ENCODE measurements around the gene ZC3HAV1.
"Not testable (repeated sequence)": the region's sequence is repeated elsewhere in the genome, so short reads cannot be mapped to it uniquely, and the experiment has no call there.

ZC3HAV1 gene

GRCh38 chr7:139084709-139085108 lies 24.8 kb downstream of the ZC3HAV1 start:
- no peak for DNase-seq (ENCODE audit: low read depth)

DNA sequence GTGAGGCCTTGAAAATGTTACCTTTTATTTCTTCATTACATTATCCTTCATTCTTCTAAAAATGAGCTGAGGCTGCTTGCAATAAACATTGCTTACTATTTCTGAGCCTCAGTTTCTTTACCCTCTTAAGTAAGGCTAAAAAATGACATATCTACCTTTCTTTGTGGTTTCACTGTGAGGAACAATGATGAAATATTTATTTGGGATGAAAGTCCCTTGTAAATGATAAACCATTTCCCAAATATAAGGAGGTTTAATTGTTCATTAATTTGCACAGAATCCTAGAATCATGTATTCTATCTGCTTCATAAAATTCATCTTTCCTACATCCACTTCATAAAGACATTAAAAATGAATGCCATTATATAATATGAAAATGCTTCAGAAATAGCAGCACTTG lies 27.9 kb downstream of the ZC3HAV1 start:
- no peak for DNase-seq (ENCODE audit: low read depth)

GRCh38 chr7:139080905-139081304 lies 28.6 kb downstream of the ZC3HAV1 start:
- DNase-seq (ENCODE audit: low read depth), result no peak

- DNase-seq (ENCODE audit: low read depth), result no peak
These were observed 29.7 kb downstream of the ZC3HAV1 start for GRCh38 chr7:139079861-139080260.

GRCh38 chr7:139078911-139079310 lies 30.6 kb downstream of the ZC3HAV1 start:
- no peak for DNase-seq (ENCODE audit: low read depth)

- DNase-seq (ENCODE audit: low read depth), result no peak
These were observed 31.1 kb downstream of the ZC3HAV1 start for GRCh38 chr7:139078399-139078798.

- not testable (repeated sequence) for DNase-seq (ENCODE audit: low read depth)
These were observed 31.8 kb downstream of the ZC3HAV1 start for GRCh38 chr7:139077706-139078105.

DNA sequence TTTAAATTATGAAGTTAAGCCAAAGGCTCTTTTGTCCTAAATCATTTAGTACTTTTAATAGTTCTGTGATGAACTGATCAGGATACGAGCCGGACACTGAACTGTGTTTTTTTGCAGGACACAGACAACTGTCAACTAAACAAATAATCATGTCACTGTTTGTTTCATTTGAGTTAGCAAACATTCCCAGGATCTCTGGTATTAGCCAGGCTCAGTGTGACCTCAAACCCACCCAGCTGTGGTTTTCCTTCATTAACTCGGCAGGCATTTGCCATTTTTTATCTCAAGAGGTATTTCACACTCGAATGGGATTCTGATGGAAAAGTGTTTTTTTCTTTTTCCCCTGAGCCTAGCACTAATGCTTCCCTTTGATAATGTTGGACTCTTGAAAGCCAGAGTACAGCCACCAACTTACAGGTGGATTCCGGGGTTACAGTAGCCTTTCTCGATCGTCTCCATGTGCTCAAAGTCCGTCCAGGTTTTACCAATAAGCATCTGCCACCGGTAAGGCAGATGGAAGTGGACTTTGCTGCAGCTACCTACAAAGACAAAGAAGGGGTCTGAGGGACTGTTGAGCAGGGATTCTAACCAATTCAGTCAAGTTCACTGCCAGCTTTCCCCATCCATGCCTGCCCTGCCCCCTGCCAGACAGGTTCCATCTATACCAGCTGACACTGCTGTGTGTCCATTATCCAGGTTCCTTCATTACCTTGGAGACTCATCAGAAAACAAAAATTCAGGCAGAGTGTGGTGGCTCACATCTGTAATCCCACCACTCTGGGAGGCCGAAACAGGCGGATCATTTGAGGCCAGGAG lies 33.4 kb downstream of the ZC3HAV1 start:
- no peak for DNase-seq (ENCODE audit: low read depth)

DNA sequence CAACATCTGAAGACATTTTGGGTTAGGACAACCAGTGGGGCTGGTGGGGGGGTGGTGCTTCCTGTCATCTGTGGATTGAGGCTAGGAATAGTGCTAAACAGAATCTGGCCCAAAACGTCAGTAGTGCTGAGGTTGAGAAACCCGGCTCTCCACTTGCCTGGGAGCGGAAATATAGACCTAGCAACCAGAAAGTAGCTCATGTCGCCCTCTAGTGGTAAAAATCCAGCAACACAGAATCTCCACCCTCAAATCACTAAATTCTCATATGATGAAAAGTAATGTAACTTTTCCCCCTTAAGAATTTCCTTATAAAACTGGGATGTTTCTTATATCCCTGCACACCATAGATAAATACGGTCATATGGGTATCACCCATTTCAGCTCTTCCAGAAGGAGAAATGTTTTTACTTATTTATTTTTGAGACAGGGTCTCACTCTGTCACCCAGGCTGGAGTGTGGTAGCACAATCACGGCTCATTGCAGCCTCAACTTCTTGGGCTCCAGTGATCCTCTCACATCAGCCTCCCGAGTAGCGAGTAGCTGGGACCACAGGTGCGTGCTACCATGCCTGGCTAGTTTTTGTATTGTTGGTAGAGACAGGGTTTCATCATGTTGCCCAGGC lies 34.4 kb downstream of the ZC3HAV1 start:
- DNase-seq (ENCODE audit: low read depth), result peak; percentile 42

DNA sequence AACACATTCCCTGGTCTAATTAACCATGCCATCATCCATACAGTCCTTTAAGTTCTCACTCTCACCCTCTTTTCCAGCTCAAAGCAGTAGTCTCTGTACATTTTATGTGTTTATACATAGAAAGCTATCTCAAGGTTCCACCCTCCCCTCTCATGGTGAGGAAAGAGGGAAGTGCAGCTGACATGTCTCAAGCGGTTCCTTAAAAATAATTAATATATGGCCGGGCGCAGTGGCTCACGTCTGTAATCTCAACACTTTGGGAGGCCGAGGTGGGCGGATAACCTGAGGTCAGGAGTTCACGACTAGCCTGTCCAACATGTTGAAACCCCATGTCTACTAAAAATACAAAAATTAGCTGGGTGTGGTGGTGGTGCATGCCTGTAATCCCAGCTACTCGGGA lies 36.7 kb downstream of the ZC3HAV1 start:
- no peak for DNase-seq (ENCODE audit: low read depth)

DNA sequence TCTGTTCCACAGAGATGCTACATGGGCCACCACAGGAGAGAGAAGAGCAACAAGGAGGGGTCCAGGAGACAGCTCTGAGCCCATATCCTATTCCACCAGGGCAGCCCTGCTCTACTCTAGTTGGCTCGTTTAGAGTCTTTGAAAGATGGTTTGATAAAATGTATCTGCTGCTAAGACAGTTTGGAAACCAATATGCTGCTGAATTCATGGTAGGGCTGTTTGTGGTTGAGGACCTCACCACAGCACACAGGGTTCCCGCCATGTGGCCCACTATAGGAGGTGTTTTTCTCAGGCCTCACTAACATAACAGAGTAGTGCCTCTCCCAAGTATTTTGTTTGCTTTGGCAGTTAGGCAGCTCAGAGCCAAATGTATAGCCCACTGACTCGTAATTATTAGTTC lies 37.8 kb downstream of the ZC3HAV1 start:
- no peak for DNase-seq (ENCODE audit: low read depth)

- DNase-seq (ENCODE audit: low read depth), result no peak
These were observed 40.7 kb downstream of the ZC3HAV1 start for GRCh38 chr7:139068544-139069399.

- DNase-seq (ENCODE audit: low read depth), result no peak
These were observed 43.2 kb downstream of the ZC3HAV1 start for GRCh38 chr7:139066315-139066714.

GRCh38 chr7:139065323-139065722 lies 44.2 kb downstream of the ZC3HAV1 start:
- no peak for DNase-seq (ENCODE audit: low read depth)

- DNase-seq (ENCODE audit: low read depth), result no peak
These were observed 48.1 kb downstream of the ZC3HAV1 start for GRCh38 chr7:139061416-139061815.

DNA sequence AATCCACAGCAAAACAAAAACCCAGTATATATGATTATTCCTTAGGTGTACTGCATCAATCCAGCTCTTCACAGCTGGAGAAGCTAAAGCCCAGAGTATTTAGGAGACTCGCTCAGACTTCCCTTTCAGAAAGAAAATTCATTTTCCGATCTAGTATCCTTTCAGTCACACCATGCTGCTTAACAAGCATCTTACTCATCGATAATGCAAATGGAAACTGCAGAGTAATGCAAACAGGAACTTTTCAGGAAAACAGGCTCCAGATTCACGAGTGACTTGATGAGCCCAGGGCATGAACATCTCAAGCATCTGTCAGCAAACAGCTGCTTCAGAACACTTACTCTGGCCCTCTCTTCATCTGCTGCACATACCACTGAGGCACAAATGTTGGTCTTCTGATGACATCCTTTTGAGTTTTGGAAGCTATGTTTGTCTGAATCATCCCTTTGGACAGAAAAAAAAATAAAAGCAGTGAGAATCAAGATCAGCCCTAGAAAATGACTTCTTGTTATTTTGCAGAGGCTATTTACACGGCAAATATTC lies 48.8 kb downstream of the ZC3HAV1 start:
- DNase-seq (ENCODE audit: low read depth), result no peak

- no peak for DNase-seq (ENCODE audit: low read depth)
These were observed 49.6 kb downstream of the ZC3HAV1 start for GRCh38 chr7:139059905-139060304.

GRCh38 chr7:139058943-139059342 lies 50.6 kb downstream of the ZC3HAV1 start:
- DNase-seq (ENCODE audit: low read depth), result no peak

DNA sequence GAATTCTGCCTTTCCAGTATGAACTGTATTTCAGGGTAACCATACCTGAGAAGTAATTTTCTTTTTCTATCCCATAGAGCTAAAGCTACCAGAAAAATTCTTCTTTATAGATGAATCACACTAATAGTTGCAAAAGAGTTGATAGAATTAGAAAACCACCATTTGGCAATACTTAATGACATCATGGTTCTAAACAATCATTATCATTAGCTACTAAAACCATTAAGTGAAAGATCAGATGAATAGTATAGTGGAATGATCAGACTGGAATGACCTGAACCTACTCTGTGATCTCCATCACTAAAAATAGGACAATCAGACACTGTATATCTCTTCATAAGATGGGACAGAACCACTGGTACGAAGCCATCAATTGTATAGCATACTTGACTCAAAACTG lies 53.8 kb downstream of the ZC3HAV1 start:
- no peak for DNase-seq (ENCODE audit: low read depth)

DNA sequence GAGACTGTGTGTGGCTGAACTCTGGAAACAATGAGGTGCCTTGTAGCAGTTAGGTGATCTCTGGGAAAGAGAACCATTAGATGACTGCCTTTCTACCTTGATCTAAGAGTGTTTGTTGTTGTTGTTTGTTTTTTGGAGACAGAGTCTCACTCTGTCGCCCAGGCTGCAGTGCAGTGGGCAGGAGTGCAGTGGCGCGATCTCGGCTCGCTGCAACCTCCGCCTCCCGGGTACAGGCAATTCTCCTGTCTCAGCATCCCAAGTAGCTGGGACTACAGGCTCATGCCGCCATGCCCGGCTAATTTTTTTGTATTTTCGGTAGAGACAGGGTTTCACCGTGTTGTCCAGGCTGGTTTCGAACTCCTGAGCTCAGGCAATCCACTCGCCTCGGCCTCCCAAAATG lies 54.9 kb downstream of the ZC3HAV1 start:
- not testable (repeated sequence) for DNase-seq (ENCODE audit: low read depth)

- DNase-seq (ENCODE audit: low read depth), result no peak
These were observed 55.4 kb downstream of the ZC3HAV1 start for GRCh38 chr7:139054101-139054500.

DNA sequence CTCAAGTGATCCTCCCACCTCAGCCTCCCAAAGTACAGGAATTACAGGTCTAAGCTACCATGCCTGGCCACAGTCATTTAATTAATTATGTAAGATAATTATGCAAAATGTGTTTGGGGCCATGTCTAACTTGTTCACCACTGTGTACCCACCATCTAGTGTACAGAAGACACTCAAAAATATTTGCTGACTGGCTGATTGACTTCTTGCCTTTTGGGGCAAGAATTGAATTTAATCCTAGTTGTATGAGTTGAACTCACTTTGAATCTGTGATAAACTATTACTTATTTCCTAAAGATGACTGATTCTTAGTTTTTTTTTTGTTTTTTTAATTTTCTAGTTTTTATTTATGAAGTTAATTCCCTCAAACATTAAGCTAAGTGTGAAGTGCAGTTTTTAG lies 57.9 kb downstream of the ZC3HAV1 start:
- no peak for DNase-seq (ENCODE audit: low read depth)

- DNase-seq (ENCODE audit: low read depth), result no peak
These were observed 59.6 kb downstream of the ZC3HAV1 start for GRCh38 chr7:139049936-139050335.
